Activated CD4-positive, alpha-beta memory T cell treated with anti-CD3 and anti-CD28 coated beads for 36 hours (primary cell): ENCODE data around the gene PDPK1. TPM values are rescaled to one million over a fixed set of nuclear protein-coding genes. Genes with fewer than 3 reads are reported as not detected.
A peak's percentile ranks its signal among the peaks of the same experiment; 100 is the strongest.
"Not testable (repeated sequence)": the region's sequence is repeated elsewhere in the genome, so short reads cannot be mapped to it uniquely, and the experiment has no call there.

ENCODE experiments used
- CTCF ChIA-PET: fragments of 350-600 bp; sonication (Branson Sonifier 250); formaldehyde crosslinking; loops from one replicate; lab custom pipeline; 2021; ENCODE audit warnings: antibody characterized with exemption, inconsistent platforms; lab: Charles Lee
- POLR2A ChIA-PET: fragments of 350-600 bp; sonication (Branson Sonifier 250); formaldehyde crosslinking; loops from one replicate; lab custom pipeline; 2021; ENCODE audit warnings: antibody characterized with exemption; lab: Charles Lee
- DNase-seq: peaks from one replicate; pipeline ENCODE4 v3.0.0-alpha.2; 2020
- H3K27ac Mint-ChIP-seq: one replicate; pipeline ENCODE4 v1.8.0; 2021; ENCODE audit warnings: mixed read lengths
- H3K27me3 Mint-ChIP-seq: one replicate; pipeline ENCODE4 v1.8.0; 2021; ENCODE audit warnings: mixed read lengths
- H3K36me3 Mint-ChIP-seq: one replicate; pipeline ENCODE4 v1.8.0; 2021; ENCODE audit warnings: mixed read lengths
- H3K4me1 Mint-ChIP-seq: one replicate; pipeline ENCODE4 v1.8.0; 2021; ENCODE audit warnings: low read depth, mixed read lengths
- H3K4me3 Mint-ChIP-seq: one replicate; pipeline ENCODE4 v1.8.0; 2021; ENCODE audit warnings: mild to moderate bottlenecking, mixed read lengths
- H3K9me3 Mint-ChIP-seq: one replicate; pipeline ENCODE4 v1.8.0; 2021; ENCODE audit warnings: mixed read lengths
- intact Hi-C: fragments of 100-400 bp; cut with micrococcal nuclease; formaldehyde crosslinking; loops from one replicate; pipeline ENCODE4 v1.15.1; 2023
- total RNA-seq, 2 experiments: library from RNA; stranded (reverse); gene quantifications; one replicate each; pipeline ENCODE4 v1.2.3, GENCODE V29; 2021

Gene PDPK1
- total RNA-seq, 2 experiments from 2014 or later = 42.5 to 42.9 TPM

DNA sequence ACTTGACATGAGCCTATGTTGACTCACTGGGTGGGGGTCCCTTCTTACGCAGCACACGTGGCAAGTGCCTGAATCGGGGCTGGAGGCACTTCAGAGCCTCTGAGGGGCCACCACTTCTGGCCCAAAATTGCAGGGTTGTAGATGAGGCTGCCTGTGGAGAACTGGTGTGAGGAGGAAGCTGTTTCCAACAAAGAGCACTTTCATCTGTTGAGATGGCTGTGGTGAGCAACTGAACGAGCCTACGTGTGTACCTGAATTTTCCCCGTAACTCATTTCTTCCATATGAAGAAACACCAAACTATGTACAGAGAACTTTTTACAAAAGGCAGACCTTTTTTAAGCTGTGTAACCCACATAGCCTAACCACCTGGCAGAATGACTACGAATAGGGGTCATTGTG, 64.4 kb downstream of the PDPK1 start:
- Mint-ChIP-seq H3K36me3 (peaks cover 16% of the 10 kb centered on the region), H3K4me1 (peaks cover 13% of the 10 kb centered on the region), H3K27ac (peak overlapping the region; percentile 92)
- DNase-seq = peak; percentile 15
- H3K4me3 Mint-ChIP-seq, H3K27me3 Mint-ChIP-seq, CTCF ChIA-PET, intact Hi-C loops, H3K9me3 Mint-ChIP-seq: not testable (repeated sequence)
- POLR2A ChIA-PET = interaction anchor here (1.1 kb wide), 1 partner anchor 348 kb away, joined by 3 read pairs; no protein-coding TSS in a partner anchor

DNA sequence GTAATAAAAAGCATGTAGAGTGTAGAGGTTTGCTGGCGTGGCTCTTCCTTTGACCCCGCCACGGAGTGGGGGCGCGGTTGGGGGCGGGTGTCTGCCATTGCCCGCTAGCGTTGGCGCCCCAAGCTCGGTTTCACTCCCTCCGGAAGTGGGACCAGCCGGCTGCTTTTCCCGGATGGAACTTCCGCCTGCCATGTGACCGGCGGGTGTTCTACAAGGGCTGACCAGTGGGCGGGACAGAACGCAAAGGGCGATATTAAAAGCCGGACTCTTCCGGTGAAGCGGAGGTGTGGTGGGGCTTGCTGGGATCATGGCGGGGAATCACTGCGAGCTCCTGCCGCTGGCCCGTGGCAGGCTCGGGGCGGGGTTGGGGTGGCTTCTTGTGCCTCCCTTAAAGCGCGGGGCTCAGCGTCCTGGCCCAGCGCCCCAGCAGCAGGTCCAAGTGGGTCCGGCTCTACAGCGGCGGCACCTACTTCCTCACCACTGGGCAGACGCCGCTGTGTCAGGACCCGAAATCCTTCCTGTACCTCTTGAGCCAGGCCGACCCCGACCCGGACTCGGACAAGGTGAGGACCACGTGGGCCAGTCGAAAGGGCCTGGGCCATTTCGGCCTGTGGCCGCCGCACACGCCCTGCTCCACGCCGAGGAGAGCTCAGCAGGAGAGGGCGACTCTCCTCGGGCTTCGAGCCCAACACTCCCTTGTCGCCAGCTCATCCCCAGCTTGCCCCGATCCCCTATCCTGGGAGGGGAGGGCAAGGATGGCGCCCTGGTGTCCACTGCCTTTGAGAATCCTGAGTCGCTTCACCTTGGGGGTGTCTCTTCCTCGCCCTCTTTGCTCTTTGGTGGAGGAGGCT, 65.6 kb downstream of the PDPK1 start:
- Mint-ChIP-seq H3K4me1 (peaks cover 21% of the 10 kb centered on the region), H3K4me3 (peak overlapping the region; percentile 97), H3K9me3 (no peaks in the 10 kb centered on the region), H3K36me3 (peaks cover 14% of the 10 kb centered on the region), H3K27me3 (no peaks in the 10 kb centered on the region), H3K27ac (peak overlapping the region; percentile 92)
- peak; percentile 92 for DNase-seq
- intact Hi-C loops = no loop called here
- POLR2A ChIA-PET = interaction anchor here (1.0 to 1.3 kb wide), 4 partner anchors 10 to 349 kb away, joined by 3 to 4 read pairs (median 3); partner anchors contain the start of gene KCTD5
- CTCF ChIA-PET = interaction anchor here (1.5 kb wide), 1 partner anchor 17 kb away, joined by 4 read pairs; no protein-coding TSS in a partner anchor

DNA sequence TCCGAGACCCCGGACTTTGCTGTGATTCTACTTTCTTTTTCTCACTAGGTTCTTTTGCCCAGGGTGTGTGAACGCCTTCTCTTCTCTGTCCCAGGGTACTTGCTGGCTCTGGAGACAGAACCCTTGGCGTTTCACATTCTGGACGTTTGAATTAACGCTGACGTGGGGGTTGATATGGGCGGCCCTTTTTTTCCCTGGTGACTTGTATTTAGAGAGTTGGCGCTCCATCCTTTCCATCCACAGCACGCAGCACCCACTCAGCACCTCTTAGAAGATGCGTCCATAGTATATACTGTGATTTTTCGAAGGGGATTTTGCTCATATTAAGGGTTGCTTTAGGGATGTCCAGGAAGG, 66.2 kb downstream of the PDPK1 start:
- Mint-ChIP-seq H3K4me1 (peaks cover 21% of the 10 kb centered on the region), H3K4me3 (peak overlapping the region; percentile 97), H3K36me3 (peaks cover 14% of the 10 kb centered on the region), H3K27ac (peak overlapping the region; percentile 92)
- intact Hi-C loops, H3K27me3 Mint-ChIP-seq, H3K9me3 Mint-ChIP-seq: not testable (repeated sequence)
- CTCF ChIA-PET = interaction anchor here (1.5 kb wide), 1 partner anchor 18 kb away, joined by 4 read pairs; no protein-coding TSS in a partner anchor
- DNase-seq = peak; percentile 33
- POLR2A ChIA-PET = interaction anchor here (1.3 kb wide), 1 partner anchor 78 kb away, joined by 4 read pairs; the partner anchor contains the start of gene KCTD5

DNA sequence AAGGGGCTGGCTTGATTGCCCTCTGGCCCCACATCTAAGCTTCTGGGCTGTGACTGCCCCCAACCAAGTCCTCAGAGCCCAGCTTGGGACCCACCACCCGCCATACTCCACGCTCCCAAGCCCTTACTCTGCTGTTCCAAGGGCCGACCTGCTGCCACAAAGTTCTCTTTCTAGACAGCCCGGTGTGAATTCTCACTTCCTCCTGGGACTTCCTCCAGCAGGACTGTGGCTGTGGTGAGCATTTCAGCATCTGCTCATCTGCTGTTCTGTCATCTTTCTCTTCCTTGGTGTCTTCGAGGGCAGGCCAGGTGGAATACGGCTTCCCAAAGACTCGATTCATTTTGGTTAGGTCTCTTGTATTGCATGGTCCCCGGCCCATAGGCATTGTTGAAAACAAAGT, 69.0 kb downstream of the PDPK1 start:
- peaks cover 21% of the 10 kb centered on the region for H3K4me1 Mint-ChIP-seq
- POLR2A ChIA-PET, H3K27me3 Mint-ChIP-seq, H3K9me3 Mint-ChIP-seq, H3K4me3 Mint-ChIP-seq, H3K27ac Mint-ChIP-seq, DNase-seq, CTCF ChIA-PET, intact Hi-C loops: not testable (repeated sequence)
- H3K36me3 Mint-ChIP-seq = peaks cover 25% of the 10 kb centered on the region

DNA sequence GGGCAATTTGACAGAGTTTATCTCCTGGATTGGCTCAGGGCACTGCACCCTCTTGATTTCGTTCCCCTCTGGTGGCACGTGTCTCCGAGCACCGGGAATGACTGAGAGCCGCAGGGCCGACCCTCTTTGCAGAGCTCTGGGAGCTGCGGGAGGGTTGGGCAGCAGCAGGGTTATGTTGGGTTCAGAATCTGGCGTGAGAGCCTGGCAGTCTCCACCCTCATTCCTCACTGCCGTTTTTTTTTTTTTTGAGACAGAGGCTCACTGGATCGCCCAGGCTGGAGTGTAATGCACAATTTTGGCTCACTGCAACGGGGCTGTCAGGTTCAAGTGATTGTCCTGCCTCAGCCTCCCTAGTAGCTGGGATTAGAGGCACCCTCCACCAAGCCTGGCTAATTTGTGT, 71.5 kb downstream of the PDPK1 start:
- Mint-ChIP-seq H3K36me3 (peaks cover 18% of the 10 kb centered on the region), H3K4me1 (peaks cover 11% of the 10 kb centered on the region)
- DNase-seq, H3K27ac Mint-ChIP-seq, POLR2A ChIA-PET, CTCF ChIA-PET, H3K4me3 Mint-ChIP-seq, H3K27me3 Mint-ChIP-seq, intact Hi-C loops, H3K9me3 Mint-ChIP-seq: not testable (repeated sequence)

DNA sequence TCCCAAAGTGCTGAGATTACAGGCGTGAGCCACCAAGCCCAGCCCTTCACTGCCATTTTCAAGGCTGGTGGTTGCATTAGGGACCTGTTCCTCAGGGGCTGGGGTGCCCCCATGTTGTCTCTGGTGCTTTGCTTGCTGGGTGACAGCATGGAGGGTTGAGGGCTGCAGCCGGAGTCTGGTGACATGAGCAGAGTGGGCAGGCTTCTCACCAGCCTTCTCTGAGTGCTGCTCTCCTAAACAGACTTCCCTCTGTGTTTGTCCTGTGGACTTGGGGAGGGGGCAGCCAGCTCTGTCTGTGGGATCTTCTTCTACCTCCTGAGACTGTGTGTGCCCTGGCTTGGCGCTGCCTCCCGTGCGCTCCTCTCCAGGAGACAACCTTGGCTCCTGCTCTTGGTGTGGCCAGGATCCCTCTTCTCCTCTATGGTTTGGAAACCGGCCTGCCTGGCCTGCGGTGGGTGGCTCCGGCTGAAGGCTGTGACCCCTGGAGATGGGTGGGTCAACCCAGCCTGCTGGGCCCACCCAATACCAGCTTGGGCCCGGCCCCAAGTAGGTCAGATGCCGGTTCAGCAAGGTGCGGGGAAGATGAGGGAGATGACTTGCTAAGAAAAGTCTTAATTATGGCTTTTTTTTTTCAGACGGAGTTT, 72.1 kb downstream of the PDPK1 start:
- Mint-ChIP-seq H3K4me3 (no peak overlapping the region), H3K36me3 (peaks cover 22% of the 10 kb centered on the region), H3K27ac (no peak overlapping the region), H3K27me3 (no peaks in the 10 kb centered on the region), H3K4me1 (peaks cover 11% of the 10 kb centered on the region), H3K9me3 (no peaks in the 10 kb centered on the region)
- ChIA-PET CTCF (no interaction called here), POLR2A (no interaction called here)
- intact Hi-C loops = no loop called here
- no peak for DNase-seq

DNA sequence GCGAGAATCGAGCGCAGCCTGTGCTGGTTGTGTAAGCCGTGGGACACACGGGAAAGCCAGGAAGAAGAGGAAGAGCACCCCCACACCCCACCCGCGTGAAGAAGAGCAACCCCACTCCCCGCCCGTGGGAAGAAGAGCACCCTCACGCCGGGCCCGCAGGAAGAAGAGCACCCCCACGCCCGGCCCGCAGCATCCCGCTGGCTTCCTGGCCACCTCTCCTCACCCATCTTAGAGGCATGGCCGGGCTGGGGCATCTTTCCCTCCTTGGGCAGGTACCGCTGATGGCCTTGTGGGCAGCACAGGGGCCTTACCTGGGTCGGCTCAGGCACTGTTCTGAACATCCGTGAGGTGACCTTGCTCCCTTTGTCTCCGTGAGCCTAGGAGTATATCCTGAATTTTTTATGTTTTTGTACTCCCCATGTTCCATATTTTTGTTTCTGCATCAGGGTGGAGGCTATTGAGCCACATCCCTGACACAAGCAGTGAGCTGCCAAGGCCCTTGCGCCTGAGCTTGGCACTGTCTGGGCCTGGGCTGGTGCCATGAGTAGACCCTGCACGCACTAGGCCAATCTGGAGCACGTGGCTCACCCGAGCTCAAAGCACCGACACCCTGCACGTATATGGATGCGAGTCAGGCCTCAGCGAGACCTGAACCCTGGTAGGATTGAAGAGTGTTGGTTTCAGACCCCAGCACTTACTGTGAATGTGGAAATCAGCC, 73.1 kb downstream of the PDPK1 start:
- POLR2A ChIA-PET = no interaction called here
- intact Hi-C loops = no loop called here
- Mint-ChIP-seq H3K36me3 (peaks cover 20% of the 10 kb centered on the region), H3K9me3 (no peaks in the 10 kb centered on the region), H3K4me3 (no peak overlapping the region), H3K4me1 (peaks cover 8% of the 10 kb centered on the region), H3K27me3 (no peaks in the 10 kb centered on the region), H3K27ac (no peak overlapping the region)
- DNase-seq = no peak
- CTCF ChIA-PET = no interaction called here

DNA sequence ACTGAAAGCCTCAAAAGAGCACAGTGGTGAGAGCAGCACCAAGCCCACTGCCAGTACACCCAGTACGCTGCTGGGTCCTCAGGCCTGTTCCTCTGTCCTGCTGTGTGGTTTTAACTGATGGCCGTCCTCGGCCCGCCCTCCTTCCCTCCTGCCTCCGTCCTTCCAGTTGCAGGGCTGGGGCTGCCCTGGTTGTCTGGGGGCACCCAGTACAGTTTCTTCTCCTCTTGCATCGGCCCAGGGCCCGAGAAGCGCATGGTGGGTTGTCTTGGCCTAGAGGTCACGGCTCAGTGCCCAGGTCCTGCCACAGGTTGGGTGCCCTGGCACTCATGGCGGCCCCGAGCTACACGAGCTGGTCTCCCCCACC, 73.7 kb downstream of the PDPK1 start:
- peaks cover 20% of the 10 kb centered on the region for H3K36me3 Mint-ChIP-seq
- peaks cover 8% of the 10 kb centered on the region for H3K4me1 Mint-ChIP-seq
- intact Hi-C loops = no loop called here
- no peaks in the 10 kb centered on the region for H3K9me3 Mint-ChIP-seq
- no peak overlapping the region for H3K4me3 Mint-ChIP-seq
- no peaks in the 10 kb centered on the region for H3K27me3 Mint-ChIP-seq
- POLR2A ChIA-PET = no interaction called here
- no peak overlapping the region for H3K27ac Mint-ChIP-seq
- CTCF ChIA-PET = no interaction called here
- no peak for DNase-seq

DNA sequence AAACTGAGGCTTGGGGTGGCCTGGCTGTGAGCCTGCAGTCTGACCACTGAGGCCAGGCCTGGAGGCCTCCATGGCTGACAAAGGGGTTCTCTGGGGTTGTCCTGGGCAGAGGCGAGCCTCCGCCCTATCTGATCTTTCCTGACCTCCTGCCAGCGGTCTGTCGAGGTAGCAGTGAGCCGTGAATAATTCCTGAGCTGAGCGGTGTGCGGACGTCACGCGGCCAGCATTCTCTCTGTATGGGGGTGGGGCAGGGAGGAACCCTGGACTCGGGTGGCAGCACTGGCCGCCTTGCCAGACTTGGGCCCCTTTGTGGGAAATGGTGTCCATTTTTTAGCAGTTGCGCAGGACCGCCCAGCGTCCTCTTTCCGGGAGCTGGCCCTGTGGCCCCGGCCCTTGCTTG, 74.1 kb downstream of the PDPK1 start:
- peaks cover 20% of the 10 kb centered on the region for H3K36me3 Mint-ChIP-seq
- H3K27ac Mint-ChIP-seq, H3K27me3 Mint-ChIP-seq, CTCF ChIA-PET, intact Hi-C loops, POLR2A ChIA-PET, H3K4me3 Mint-ChIP-seq, DNase-seq, H3K9me3 Mint-ChIP-seq, H3K4me1 Mint-ChIP-seq: not testable (repeated sequence)

DNA sequence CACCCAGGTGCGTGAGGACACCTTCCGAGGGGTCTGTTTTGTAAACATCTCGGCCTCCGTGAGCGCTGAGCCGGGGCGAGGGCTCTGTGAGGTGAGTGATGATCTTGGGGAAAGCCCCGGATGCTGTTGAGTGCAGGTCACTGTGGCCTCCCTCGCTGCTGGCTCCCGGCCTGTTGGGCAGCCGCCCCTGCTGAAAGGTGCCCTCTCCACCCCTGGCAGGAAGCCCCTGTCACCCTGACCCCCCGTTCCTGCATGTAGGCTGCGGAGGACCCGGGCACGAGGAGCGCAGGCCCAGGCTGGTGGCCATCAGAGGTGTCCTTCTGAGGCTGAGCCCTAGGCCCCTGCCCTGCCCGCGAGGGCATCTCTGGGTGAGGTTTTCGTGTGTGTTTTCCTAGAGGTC, 75.4 kb downstream of the PDPK1 start:
- DNase-seq, H3K4me1 Mint-ChIP-seq, H3K4me3 Mint-ChIP-seq, H3K27ac Mint-ChIP-seq, CTCF ChIA-PET, H3K27me3 Mint-ChIP-seq, intact Hi-C loops, H3K9me3 Mint-ChIP-seq, POLR2A ChIA-PET: not testable (repeated sequence)
- peaks cover 17% of the 10 kb centered on the region for H3K36me3 Mint-ChIP-seq

DNA sequence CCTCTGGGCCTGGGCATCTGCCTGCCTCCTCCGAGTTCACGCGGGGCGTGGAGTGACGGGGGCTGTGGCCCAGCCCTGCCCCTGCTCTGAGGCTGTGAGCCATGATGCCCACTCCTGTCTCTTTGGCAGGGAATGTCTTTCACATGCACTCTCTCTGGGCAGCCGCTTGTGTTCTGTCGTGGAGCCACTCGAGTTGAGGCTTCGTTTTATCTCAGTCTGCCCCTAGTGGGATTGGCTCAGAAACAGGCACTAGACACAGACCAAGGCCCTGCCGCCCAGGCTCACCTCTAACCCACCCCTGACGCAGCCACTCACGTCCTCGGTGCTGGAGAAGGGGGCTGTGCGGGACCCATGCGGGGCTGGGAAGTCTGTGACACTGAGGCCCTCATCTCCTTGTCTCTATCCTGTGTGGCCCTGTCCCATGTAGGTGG, 77.0 kb downstream of the PDPK1 start:
- H3K27ac Mint-ChIP-seq = no peak overlapping the region
- intact Hi-C loops = no loop called here
- peaks cover 17% of the 10 kb centered on the region for H3K36me3 Mint-ChIP-seq
- ChIA-PET POLR2A (no interaction called here), CTCF (no interaction called here)
- H3K9me3 Mint-ChIP-seq = no peaks in the 10 kb centered on the region
- no peaks in the 10 kb centered on the region for H3K4me1 Mint-ChIP-seq
- H3K4me3 Mint-ChIP-seq = no peak overlapping the region
- H3K27me3 Mint-ChIP-seq = no peaks in the 10 kb centered on the region
- no peak for DNase-seq

DNA sequence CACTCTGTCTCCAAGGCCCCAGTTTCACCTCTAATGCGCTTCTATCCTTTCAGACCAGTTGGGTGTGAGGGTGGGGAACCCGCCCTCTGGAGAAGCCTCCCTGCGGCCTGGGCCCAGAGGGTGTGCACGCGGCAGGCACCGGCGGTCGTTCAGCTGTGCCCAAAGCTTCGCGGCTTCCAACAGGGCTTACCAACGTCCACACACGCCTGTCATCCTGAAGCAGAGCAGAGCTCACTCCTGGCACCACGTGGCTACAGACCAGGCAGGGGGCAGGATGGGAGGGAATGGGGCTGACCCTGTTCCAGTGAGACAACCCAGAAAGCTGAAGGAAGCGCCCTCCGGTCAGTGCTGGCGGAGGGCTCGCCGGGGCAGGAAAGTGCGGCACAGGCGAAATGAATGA, 81.1 kb downstream of the PDPK1 start:
- H3K4me1 Mint-ChIP-seq, H3K27ac Mint-ChIP-seq, DNase-seq, H3K27me3 Mint-ChIP-seq, intact Hi-C loops, H3K36me3 Mint-ChIP-seq, CTCF ChIA-PET, POLR2A ChIA-PET, H3K9me3 Mint-ChIP-seq, H3K4me3 Mint-ChIP-seq: not testable (repeated sequence)
